ENCODE measurements around the gene TIFAB. TPM values are rescaled to one million over a fixed set of nuclear protein-coding genes. Genes with fewer than 3 reads are reported as not detected.

Gene TIFAB
- total RNA-seq, 1 donor from 2014 or later, result not detected

DNA sequence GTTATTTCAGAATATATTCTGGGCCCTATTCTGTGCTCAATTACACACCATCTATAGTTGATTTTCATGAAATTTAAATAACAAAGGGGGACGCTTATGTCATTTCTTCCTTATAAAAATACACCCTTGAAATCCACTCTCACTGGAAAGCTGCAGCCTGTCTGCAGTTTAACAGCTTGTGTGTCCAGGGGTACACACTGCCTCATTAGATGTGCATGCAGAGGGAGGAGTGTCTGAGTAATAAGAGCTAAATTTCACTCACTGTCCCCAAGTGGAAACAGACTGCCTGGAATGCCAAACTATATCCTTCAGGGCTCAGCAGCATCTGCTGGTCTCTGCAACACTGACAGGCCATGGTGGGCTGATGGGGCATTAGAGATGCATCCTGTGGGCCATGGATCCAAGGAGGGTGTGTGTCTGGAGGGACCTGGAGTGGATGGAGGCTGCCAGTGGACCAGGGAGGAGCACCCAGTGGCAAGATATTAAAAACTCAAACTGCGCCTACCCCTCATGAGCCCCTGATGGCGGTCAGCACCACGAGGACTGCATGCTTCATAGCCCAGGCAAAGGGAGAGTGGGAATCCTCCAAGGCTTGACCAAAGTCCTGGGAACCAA, 15.8 kb upstream of the TIFAB start:
- Histone ChIP-seq H3K27me3 (ENCODE audit: insufficient read depth, low read length) (peaks cover 68% of the 10 kb centered on the region), H4K20me1 (ENCODE audit: insufficient read depth, low read length) (no peaks in the 10 kb centered on the region), H3K4me3 (ENCODE audit: insufficient read depth, low read depth, low read length) (no peak overlapping the region), H3K36me3 (ENCODE audit: insufficient read depth, low read length) (no peaks in the 10 kb centered on the region), H3K79me2 (ENCODE audit: insufficient read depth, low read length) (no peaks in the 10 kb centered on the region), H3K4me1 (ENCODE audit: insufficient read depth, low read length) (no peaks in the 10 kb centered on the region), H3K27ac (ENCODE audit: low read depth, low read length) (no peak overlapping the region), H3K4me2 (ENCODE audit: low read length) (no peak overlapping the region), H2AFZ (ENCODE audit: low read depth, low read length) (no peak overlapping the region), H3K9ac (ENCODE audit: low read length) (no peak overlapping the region), H3K9me3 (ENCODE audit: insufficient read depth, low read depth, low read length) (no peaks in the 10 kb centered on the region)
- Mint-ChIP-seq H3K27me3 (ENCODE audit: low read depth, unreplicated experiment) (peaks cover 92% of the 10 kb centered on the region), H3K4me1 (ENCODE audit: low read depth, unreplicated experiment) (peaks cover 5% of the 10 kb centered on the region), H3K36me3 (ENCODE audit: low read depth, unreplicated experiment) (no peaks in the 10 kb centered on the region), H3K4me3 (ENCODE audit: unreplicated experiment) (no peak overlapping the region), H3K9me3 (ENCODE audit: unreplicated experiment) (no peaks in the 10 kb centered on the region), H3K27ac (ENCODE audit: unreplicated experiment) (no peak overlapping the region)
- no peak for FAIRE-seq
- no peak for DNase-seq (ENCODE audit: low read depth)
- TF ChIP-seq, protein P1, sequence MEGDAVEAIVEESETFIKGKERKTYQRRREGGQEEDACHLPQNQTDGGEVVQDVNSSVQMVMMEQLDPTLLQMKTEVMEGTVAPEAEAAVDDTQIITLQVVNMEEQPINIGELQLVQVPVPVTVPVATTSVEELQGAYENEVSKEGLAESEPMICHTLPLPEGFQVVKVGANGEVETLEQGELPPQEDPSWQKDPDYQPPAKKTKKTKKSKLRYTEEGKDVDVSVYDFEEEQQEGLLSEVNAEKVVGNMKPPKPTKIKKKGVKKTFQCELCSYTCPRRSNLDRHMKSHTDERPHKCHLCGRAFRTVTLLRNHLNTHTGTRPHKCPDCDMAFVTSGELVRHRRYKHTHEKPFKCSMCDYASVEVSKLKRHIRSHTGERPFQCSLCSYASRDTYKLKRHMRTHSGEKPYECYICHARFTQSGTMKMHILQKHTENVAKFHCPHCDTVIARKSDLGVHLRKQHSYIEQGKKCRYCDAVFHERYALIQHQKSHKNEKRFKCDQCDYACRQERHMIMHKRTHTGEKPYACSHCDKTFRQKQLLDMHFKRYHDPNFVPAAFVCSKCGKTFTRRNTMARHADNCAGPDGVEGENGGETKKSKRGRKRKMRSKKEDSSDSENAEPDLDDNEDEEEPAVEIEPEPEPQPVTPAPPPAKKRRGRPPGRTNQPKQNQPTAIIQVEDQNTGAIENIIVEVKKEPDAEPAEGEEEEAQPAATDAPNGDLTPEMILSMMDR (IDR thresholded peaks at IDR 0.05; ENCODE audit: insufficient read depth, low read depth, low read length), result no peak
- TF ChIP-seq EZH2 (IDR thresholded peaks at IDR 0.05; ENCODE audit: insufficient read depth, low read length), result no peak

DNA sequence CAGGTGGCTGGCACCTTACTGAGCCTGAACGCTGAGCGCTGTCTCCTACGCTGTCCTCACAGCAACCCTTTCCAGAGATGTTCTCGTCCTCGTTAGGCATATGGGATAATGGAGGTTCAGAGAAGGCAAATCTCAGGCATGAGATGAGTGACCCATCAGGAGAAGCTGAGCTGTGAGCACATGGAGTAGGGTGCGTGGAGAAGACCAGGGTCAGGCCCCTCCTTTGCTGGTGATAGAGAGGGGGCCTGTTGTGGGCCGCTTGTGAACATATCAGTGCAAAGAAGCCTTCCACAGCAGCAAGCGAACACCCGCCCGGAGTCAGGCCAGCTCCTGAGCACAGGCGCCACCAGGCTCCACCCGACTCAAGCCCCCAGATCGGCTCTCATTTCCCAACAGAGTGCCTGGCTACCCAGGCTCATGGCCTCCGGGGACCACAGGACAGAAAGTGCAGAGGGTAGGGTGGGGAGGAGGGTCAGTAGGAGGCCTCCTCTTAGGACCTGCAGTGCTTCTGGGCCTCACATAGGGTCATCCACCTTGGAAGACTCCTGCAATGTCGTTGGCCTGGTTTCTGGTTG, 15.0 kb upstream of the TIFAB start:
- Mint-ChIP-seq H3K9me3 (ENCODE audit: unreplicated experiment) (no peaks in the 10 kb centered on the region), H3K36me3 (ENCODE audit: low read depth, unreplicated experiment) (no peaks in the 10 kb centered on the region), H3K4me3 (ENCODE audit: unreplicated experiment) (no peak overlapping the region), H3K27me3 (ENCODE audit: low read depth, unreplicated experiment) (peaks cover 93% of the 10 kb centered on the region), H3K4me1 (ENCODE audit: low read depth, unreplicated experiment) (peaks cover 5% of the 10 kb centered on the region), H3K27ac (ENCODE audit: unreplicated experiment) (no peak overlapping the region)
- H3K4me3 ChIP-seq (ENCODE audit: insufficient read depth, low read depth, low read length), result no peak overlapping the region
- no peak overlapping the region for H2AFZ ChIP-seq (ENCODE audit: low read depth, low read length)
- FAIRE-seq, result no peak
- no peaks in the 10 kb centered on the region for H4K20me1 ChIP-seq (ENCODE audit: insufficient read depth, low read length)
- no peaks in the 10 kb centered on the region for H3K79me2 ChIP-seq (ENCODE audit: insufficient read depth, low read length)
- H3K4me1 ChIP-seq (ENCODE audit: insufficient read depth, low read length), result no peaks in the 10 kb centered on the region
- no peaks in the 10 kb centered on the region for H3K36me3 ChIP-seq (ENCODE audit: insufficient read depth, low read length)
- no peak overlapping the region for H3K9ac ChIP-seq (ENCODE audit: low read length)
- no peak for TF ChIP-seq EZH2 (IDR thresholded peaks at IDR 0.05; ENCODE audit: insufficient read depth, low read length)
- TF ChIP-seq, protein P1 (IDR thresholded peaks at IDR 0.05; ENCODE audit: insufficient read depth, low read depth, low read length), result no peak
- no peaks in the 10 kb centered on the region for H3K9me3 ChIP-seq (ENCODE audit: insufficient read depth, low read depth, low read length)
- H3K27me3 ChIP-seq (ENCODE audit: insufficient read depth, low read length), result peaks cover 67% of the 10 kb centered on the region
- no peak for DNase-seq (ENCODE audit: low read depth)
- no peak overlapping the region for H3K4me2 ChIP-seq (ENCODE audit: low read length)
- H3K27ac ChIP-seq (ENCODE audit: low read depth, low read length), result no peak overlapping the region

All from astrocyte (in vitro differentiated cells and primary cell).